H1 (cell line): ENCODE measurements around the gene INAFM2. TPM values are rescaled to one million over a fixed set of nuclear protein-coding genes. Genes with fewer than 3 reads are reported as not detected.

Experiments
- CTCF ChIA-PET: fragments of 300-600 bp; sonication (Branson Sonifier 250); formaldehyde crosslinking; loops from one replicate; lab custom pipeline; 2021; ENCODE audit not compliant: partially characterized antibody; lab: Charles Lee
- POLR2A ChIA-PET: fragments of 300-600 bp; sonication (Branson Sonifier 250); formaldehyde crosslinking; loops from one replicate; lab custom pipeline; 2021; ENCODE audit warnings: inconsistent platforms; ENCODE audit not compliant: partially characterized antibody; lab: Charles Lee
- DNase-seq, 2 experiments: peaks; one replicate each; pipeline versions ENCODE4 v3.0.0 to v3.0.0-alpha.2; 2010 to 2022; ENCODE audit warnings: low spot score in 2 of 2, low read depth in 1 of 2, mixed read lengths in 1 of 2
- FAIRE-seq: peaks from 2 replicates; lab custom pipeline; 2011; peaks lifted over from hg19 to GRCh38; lab: Jason Lieb, UNC
- H2AFZ ChIP-seq: 2 replicates; pipeline ENCODE4 v1.8.1; 2012; ENCODE audit warnings: low read length, inconsistent platforms
- H2AK5ac ChIP-seq: 2 replicates; pipeline ENCODE4 v1.6.1; 2013; ENCODE audit warnings: low read depth, low read length
- H2BK120ac ChIP-seq: replicated peaks from 2 replicates; pipeline ENCODE3; 2013; ENCODE audit warnings: low read depth, low read length, inconsistent platforms
- H2BK12ac ChIP-seq: 2 replicates; pipeline ENCODE4 v1.6.1; 2013; ENCODE audit warnings: low read depth, low read length
- H2BK15ac ChIP-seq: 2 replicates; pipeline ENCODE4 v1.6.1; 2013; ENCODE audit warnings: low read length
- H2BK20ac ChIP-seq: 2 replicates; pipeline ENCODE4 v1.6.1; 2013; ENCODE audit warnings: low read length
- H2BK5ac ChIP-seq: 2 replicates; pipeline ENCODE4 v1.6.1; 2013; ENCODE audit warnings: low read depth, low read length
- H3K14ac ChIP-seq: 2 replicates; pipeline ENCODE4 v1.6.1; 2013; ENCODE audit warnings: inconsistent platforms; ENCODE audit not compliant: insufficient read length
- H3K18ac ChIP-seq: 2 replicates; pipeline ENCODE4 v1.6.1; 2013; ENCODE audit warnings: low read length; ENCODE audit errors: extremely low read depth
- H3K23ac ChIP-seq: 2 replicates; pipeline ENCODE4 v1.6.1; 2013; ENCODE audit warnings: inconsistent platforms; ENCODE audit not compliant: insufficient read length
- H3K23me2 ChIP-seq: 2 replicates; pipeline ENCODE4 v1.6.1; 2013; ENCODE audit warnings: low read depth, low read length
- H3K27ac ChIP-seq: 2 replicates; pipeline ENCODE4 v1.6.1; 2011; ENCODE audit warnings: low read depth, low read length, inconsistent platforms
- H3K27me3 ChIP-seq, 4 experiments: replicated peaks in 1 of 4; 1 replicate in 1 of 4; 2 replicates in 3 of 4; pipeline versions ENCODE4 v1.6.1 to v1.8.1; 2011 to 2013; ENCODE audit warnings: low read length in 3 of 4, mild to moderate bottlenecking in 3 of 4, inconsistent platforms in 2 of 4, mixed read lengths in 2 of 4, moderate library complexity in 1 of 4; ENCODE audit not compliant: control insufficient read depth in 3 of 4, insufficient read depth in 3 of 4; ENCODE audit errors: extremely low read depth in 1 of 4
- H3K36me3 ChIP-seq, 4 experiments: 2 replicates each; pipeline versions ENCODE4 v1.6.1 to v1.8.1; 2011 to 2013; ENCODE audit warnings: mild to moderate bottlenecking in 4 of 4, low read length in 3 of 4, moderate library complexity in 2 of 4, control low read depth in 1 of 4, inconsistent platforms in 1 of 4; ENCODE audit not compliant: insufficient read depth in 4 of 4, control insufficient read depth in 2 of 4
- H3K4ac ChIP-seq: replicated peaks from 2 replicates; pipeline ENCODE3; 2013; ENCODE audit warnings: low read length, low read depth, mixed read lengths, inconsistent platforms; ENCODE audit not compliant: insufficient read length
- H3K4me1 ChIP-seq, 4 experiments: replicated peaks in 1 of 4; 1 replicate in 1 of 4; 2 replicates in 3 of 4; pipeline versions ENCODE4 v1.6.1 to v1.8.1; 2011 to 2013; ENCODE audit warnings: low read length in 3 of 4, inconsistent platforms in 2 of 4, mixed read lengths in 1 of 4; ENCODE audit not compliant: insufficient read depth in 4 of 4, control insufficient read depth in 3 of 4
- H3K4me2 ChIP-seq, 2 experiments: 2 replicates each; pipeline versions ENCODE4 v1.6.1 to v1.8.1; 2011 to 2013; ENCODE audit warnings: low read depth in 2 of 2, low read length in 2 of 2, control low read depth in 1 of 2, inconsistent platforms in 1 of 2, mild to moderate bottlenecking in 1 of 2; ENCODE audit not compliant: insufficient read depth in 1 of 2
- H3K4me3 ChIP-seq, 4 experiments: fragments of 200-600, 300-600 bp in 1 of 4; sonication (generic), shearing (Covaris generic), sonication (Bioruptor Twin) in 1 of 4; 2 replicates each; pipeline versions ENCODE4 v1.5.1 to v1.8.1; 2011 to 2016; ENCODE audit warnings: low read length in 4 of 4, low read depth in 3 of 4, control low read depth in 2 of 4, inconsistent platforms in 2 of 4, mild to moderate bottlenecking in 2 of 4, mixed read lengths in 1 of 4, moderate library complexity in 1 of 4; ENCODE audit not compliant: insufficient read depth in 2 of 4; ENCODE audit errors: extremely low read depth in 1 of 4
- H3K56ac ChIP-seq: replicated peaks from 2 replicates; pipeline ENCODE3; 2013; ENCODE audit warnings: low read depth, mild to moderate bottlenecking, mixed read lengths, low read length, inconsistent platforms; ENCODE audit not compliant: insufficient read length
- H3K79me1 ChIP-seq: 2 replicates; pipeline ENCODE4 v1.6.1; 2013; ENCODE audit warnings: low read depth, low read length, control low read depth
- H3K79me2 ChIP-seq, 2 experiments: 2 replicates each; pipeline versions ENCODE4 v1.6.1 to v1.8.1; 2012 to 2013; ENCODE audit warnings: low read length in 2 of 2, mild to moderate bottlenecking in 2 of 2, inconsistent platforms in 1 of 2; ENCODE audit not compliant: insufficient read depth in 2 of 2, control insufficient read depth in 1 of 2
- H3K9ac ChIP-seq, 4 experiments: replicated peaks in 1 of 4; 1 replicate in 1 of 4; 2 replicates in 3 of 4; pipeline versions ENCODE4 v1.6.1 to v1.8.1; 2011 to 2013; ENCODE audit warnings: low read depth in 3 of 4, low read length in 3 of 4, control low read depth in 2 of 4, mild to moderate bottlenecking in 2 of 4, moderate library complexity in 2 of 4, inconsistent platforms in 1 of 4; ENCODE audit errors: extremely low read depth in 1 of 4
- H3K9me3 ChIP-seq, 2 experiments: 2 replicates each; pipeline versions ENCODE4 v1.6.1 to v1.8.1; 2012 to 2013; ENCODE audit warnings: mild to moderate bottlenecking in 2 of 2, moderate library complexity in 2 of 2, control low read depth in 1 of 2, inconsistent platforms in 1 of 2, low read depth in 1 of 2, low read length in 1 of 2, mixed read lengths in 1 of 2; ENCODE audit not compliant: insufficient read depth in 2 of 2
- H4K20me1 ChIP-seq, 2 experiments: replicated peaks in 1 of 2; 2 replicates each; pipeline versions ENCODE3 to v1.8.1; 2011 to 2013; ENCODE audit warnings: inconsistent platforms in 2 of 2, low read length in 2 of 2, mild to moderate bottlenecking in 1 of 2; ENCODE audit not compliant: insufficient read depth in 2 of 2, control insufficient read depth in 1 of 2
- H4K5ac ChIP-seq: 2 replicates; pipeline ENCODE4 v1.6.1; 2013; ENCODE audit warnings: low read length, low read depth, mixed read lengths, inconsistent platforms; ENCODE audit not compliant: insufficient read length
- H4K8ac ChIP-seq: 2 replicates; pipeline ENCODE4 v1.8.0; 2013; ENCODE audit warnings: mild to moderate bottlenecking, moderate library complexity, low read length, inconsistent platforms; ENCODE audit not compliant: insufficient read depth; ENCODE audit errors: extremely low read depth
- H4K91ac ChIP-seq: replicated peaks from 2 replicates; pipeline ENCODE3; 2013; ENCODE audit warnings: low read length, mixed read lengths, inconsistent platforms; ENCODE audit not compliant: insufficient read length
- CEBPB ChIP-seq: IDR thresholded peaks from 2 replicates; pipeline ENCODE4 v1.6.1; 2012; ENCODE audit warnings: low read depth, low read length
- RAD21 ChIP-seq, 2 experiments: IDR thresholded peaks in 1 of 2; conservative IDR thresholded peaks in 1 of 2; 2 replicates each; pipeline ENCODE4 v1.6.1; 2011; ENCODE audit warnings: low read depth in 2 of 2, low read length in 2 of 2, improper control_type of control experiment in 1 of 2, inconsistent platforms in 1 of 2, mild to moderate bottlenecking in 1 of 2, moderate library complexity in 1 of 2
- RFX5 ChIP-seq: IDR thresholded peaks from 2 replicates; pipeline ENCODE4 v1.6.1; 2011; ENCODE audit warnings: low read depth, low read length, improper control_type of control experiment, borderline replicate concordance
- WGBS, 2 experiments: shearing (Covaris generic) in 1 of 2; methylation state at CpG; one replicate each; pipeline versions ENCODE4 v1.1.6 to v1.1.7; 2013 to 2015; ENCODE audit warnings: low lambda C conversion rate in 2 of 2, mixed read lengths in 2 of 2, inconsistent platforms in 1 of 2, low coverage in 1 of 2, missing lambda C conversion rate in 1 of 2; ENCODE audit not compliant: insufficient replicate concordance in 2 of 2, insufficient coverage in 1 of 2, insufficient read length in 1 of 2; ENCODE audit errors: extremely low coverage in 1 of 2, missing lambda C conversion rate in 1 of 2; 5-methylcytosine and 5-hydroxymethylcytosine counted together
- polyA plus RNA-seq, 7 experiments: library from polyadenylated mRNA; depleted of rRNA in 3 of 7; stranded (reverse) in 5 of 7; unstranded in 2 of 7; fragments of >200 nt in 5 of 7; fragments of 200-250 nt in 2 of 7; gene quantifications; 1 replicate in 5 of 7; 2 replicates in 1 of 7; 4 replicates in 1 of 7; pipeline versions ENCODE4 v1.2.1 to v1.2.3, GENCODE V29; 2011 to 2013; ENCODE audit warnings: missing spikeins in 2 of 7, mixed read lengths in 2 of 7
- total RNA-seq: library from RNA; stranded (reverse); fragmentation: NEBNext Ultra II Directional; extraction: Animal tissue kit (Norgen Biotek cat#: 25700); gene quantifications from 2 replicates; pipeline ENCODE4 v1.2.1, GENCODE V29; 2021

Gene INAFM2
- total and polyA plus RNA-seq, 2 of the 8 experiments (the other 6 are each of a cell fraction or from before 2014, with no cell fraction given): 15.3 to 35.1 TPM

GRCh38 chr15:40302981-40303380, 20.5 kb upstream of the INAFM2 start:
- Histone ChIP-seq H3K4me3 (no peak overlapping the region), H4K8ac (no peak overlapping the region), H2AK5ac (no peak overlapping the region), H3K14ac (no peak overlapping the region), H3K9me3 (0 out of 4 replicates have a peak, but pooled peaks cover 0 to 3% of the 10 kb centered on the region in 2 experiments), H3K4me2 (no peak overlapping the region), H3K27me3 (no peaks in the 10 kb centered on the region; a peak in 1 of 7 replicates), H2BK15ac (no peak overlapping the region), H3K27ac (no peak overlapping the region), H3K4ac (no peak overlapping the region), H2AFZ (no peak overlapping the region), H4K5ac (no peak overlapping the region), H2BK120ac (no peak overlapping the region), H2BK12ac (no peak overlapping the region), H3K9ac (no peak overlapping the region), H3K79me2 (no peaks in the 10 kb centered on the region), H3K56ac (no peak overlapping the region), H4K91ac (no peak overlapping the region), H3K23me2 (no peaks in the 10 kb centered on the region), H2BK5ac (no peak overlapping the region; the same call in 1 of the 2 replicates), H3K23ac (no peak overlapping the region), H3K18ac (no peak overlapping the region; the same call in 1 of the 2 replicates), H2BK20ac (no peak overlapping the region), H4K20me1 (no peaks in the 10 kb centered on the region), H3K79me1 (no peaks in the 10 kb centered on the region), H3K36me3 (no peaks in the 10 kb centered on the region), H3K4me1 (peaks cover 0 to 34% (median 18%) of the 10 kb centered on the region in 4 experiments; a peak in 6 of 7 replicates)
- DNase-seq: no peak
- TF ChIP-seq RFX5 (no peak), RAD21 (IDR thresholded peaks at IDR 0.05 in 1 of 2, conservative IDR thresholded peaks at IDR 0.05 in 1 of 2; ENCODE audit: low read depth in 2 of 2, low read length in 2 of 2) (no peak), CEBPB (no peak)
- ChIA-PET POLR2A (interaction anchor here (1.0 to 3.0 kb wide), 4 partner anchors 12 to 35 kb away, joined by 3 to 46 read pairs (median 4); no protein-coding TSS in a partner anchor), CTCF (interaction anchor here (1.1 to 23.9 kb wide), 9 partner anchors 7 to 86 kb away, joined by 3 to 584 read pairs (median 32); partner anchors contain the start of genes ANKRD63, CCDC9B and INAFM2)
- 90% methylated on average over 10 of the region's 11 CpGs; no CpG with 5 or more reads in 1 of the 2 experiments for WGBS, 2 experiments
- FAIRE-seq: no peak
